ENCODE results near the gene LTN1. TPM values are rescaled to one million over a fixed set of nuclear protein-coding genes. Genes with fewer than 3 reads are reported as not detected.
"Not testable (repeated sequence)": the region's sequence is repeated elsewhere in the genome, so short reads cannot be mapped to it uniquely, and the experiment has no call there.

The LTN1 gene
- total RNA-seq, 2 experiments from 2014 or later, result 26.7 to 29.1 TPM

- H3K4me3 Mint-ChIP-seq, result peak overlapping the region; percentile 86
- no peaks in the 10 kb centered on the region for H3K9me3 Mint-ChIP-seq
- no peaks in the 10 kb centered on the region for H3K27me3 Mint-ChIP-seq
- CTCF ChIA-PET, result interaction anchor here (0.6 to 2.3 kb wide), 3 partner anchors 12 to 47 kb away, joined by 3 to 11 read pairs (median 3); no protein-coding TSS in a partner anchor
- H3K36me3 Mint-ChIP-seq, result peaks cover 6% of the 10 kb centered on the region
- no peak for DNase-seq
- intact Hi-C loops (cut with micrococcal nuclease), result no loop called here
- H3K4me1 Mint-ChIP-seq (ENCODE audit: low read depth), result peaks cover 29% of the 10 kb centered on the region
- H3K27ac Mint-ChIP-seq, result peak overlapping the region; percentile 93
- POLR2A ChIA-PET, result interaction anchor here (1.0 to 3.6 kb wide), 5 partner anchors 13 to 281 kb away, joined by 3 to 36 read pairs (median 7); partner anchors contain the start of gene LTN1
Observed at GRCh38 chr21:29018540-29018939, 25.9 kb upstream of the LTN1 start.

- no peaks in the 10 kb centered on the region for H3K27me3 Mint-ChIP-seq
- peaks cover 6% of the 10 kb centered on the region for H3K36me3 Mint-ChIP-seq
- POLR2A ChIA-PET, result interaction anchor here (1.8 to 3.6 kb wide), 3 partner anchors 15 to 282 kb away, joined by 7 to 36 read pairs (median 23); partner anchors contain the start of gene LTN1
- H3K9me3 Mint-ChIP-seq, result no peaks in the 10 kb centered on the region
- H3K4me3 Mint-ChIP-seq, result peak overlapping the region; percentile 86
- CTCF ChIA-PET, result interaction anchor here (2.3 kb wide), 1 partner anchor 15 kb away, joined by 11 read pairs; no protein-coding TSS in a partner anchor
- intact Hi-C loops (cut with micrococcal nuclease), result no loop called here
- peaks cover 25% of the 10 kb centered on the region for H3K4me1 Mint-ChIP-seq (ENCODE audit: low read depth)
- H3K27ac Mint-ChIP-seq, result peak overlapping the region; percentile 38
- DNase-seq, result no peak
Observed at GRCh38 chr21:29017639-29018237, 25.1 kb upstream of the LTN1 start.

- CTCF ChIA-PET; H3K4me3 Mint-ChIP-seq; H3K9me3 Mint-ChIP-seq; DNase-seq; POLR2A ChIA-PET; H3K4me1 Mint-ChIP-seq (ENCODE audit: low read depth); H3K27me3 Mint-ChIP-seq; H3K27ac Mint-ChIP-seq; H3K36me3 Mint-ChIP-seq; intact Hi-C loops (cut with micrococcal nuclease): not testable (repeated sequence)
Observed at GRCh38 chr21:29011236-29011635, 18.6 kb upstream of the LTN1 start.

DNA sequence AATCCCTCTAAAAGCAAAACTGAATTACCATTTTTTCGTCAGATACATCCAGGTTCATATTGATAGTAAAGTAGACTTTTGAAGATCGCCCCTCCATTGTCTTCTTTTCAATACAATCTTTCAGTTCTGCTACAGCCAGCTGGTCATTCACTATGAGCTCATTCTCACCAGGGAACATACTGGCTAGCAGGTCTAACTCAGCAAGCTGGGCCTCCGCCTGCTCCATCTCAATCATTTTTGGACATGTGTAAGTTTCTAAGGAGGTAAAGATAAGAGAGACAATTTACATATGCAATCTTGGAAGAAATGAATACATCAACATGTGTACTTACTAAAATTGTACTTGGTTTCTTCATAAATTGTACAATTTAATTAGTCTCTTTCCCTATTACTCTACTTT is 15.7 kb upstream of the LTN1 start:
- no peak overlapping the region for H3K27ac Mint-ChIP-seq
- intact Hi-C loops (cut with micrococcal nuclease), result no loop called here
- CTCF ChIA-PET, result no interaction called here
- peaks cover 5% of the 10 kb centered on the region for H3K36me3 Mint-ChIP-seq
- H3K27me3 Mint-ChIP-seq, result no peaks in the 10 kb centered on the region
- no peaks in the 10 kb centered on the region for H3K9me3 Mint-ChIP-seq
- POLR2A ChIA-PET, result no interaction called here
- peaks cover 6% of the 10 kb centered on the region for H3K4me1 Mint-ChIP-seq (ENCODE audit: low read depth)
- no peak overlapping the region for H3K4me3 Mint-ChIP-seq
- DNase-seq, result no peak

- ChIA-PET POLR2A (no interaction called here), CTCF (no interaction called here)
- no peaks in the 10 kb centered on the region for H3K9me3 Mint-ChIP-seq
- DNase-seq, result no peak
- intact Hi-C loops (cut with micrococcal nuclease), result no loop called here
- H3K27me3 Mint-ChIP-seq, result no peaks in the 10 kb centered on the region
- H3K36me3 Mint-ChIP-seq, result peaks cover 5% of the 10 kb centered on the region
- H3K4me3 Mint-ChIP-seq, result no peak overlapping the region
- no peak overlapping the region for H3K27ac Mint-ChIP-seq
- H3K4me1 Mint-ChIP-seq (ENCODE audit: low read depth), result peaks cover 6% of the 10 kb centered on the region
Observed at GRCh38 chr21:29007810-29008209, 15.1 kb upstream of the LTN1 start.

DNA sequence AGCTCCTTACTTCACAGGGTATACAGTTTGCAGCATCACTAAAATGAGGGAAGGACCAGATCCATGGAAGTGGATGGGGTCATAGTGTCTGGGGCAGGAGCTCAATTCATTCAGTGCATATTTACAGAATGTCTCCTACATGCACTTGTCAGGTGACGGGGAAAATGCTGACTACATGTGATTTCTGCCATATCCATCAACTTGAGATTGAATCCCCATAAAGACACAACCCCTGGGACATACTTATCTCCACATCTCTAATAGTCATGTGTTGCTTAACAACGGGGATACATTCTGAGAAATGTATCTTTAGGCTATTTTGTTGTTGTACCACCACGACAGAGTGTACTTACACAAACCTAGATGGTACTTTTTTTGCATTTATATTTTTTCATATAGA is 14.5 kb upstream of the LTN1 start:
- Mint-ChIP-seq H3K27me3 (no peaks in the 10 kb centered on the region), H3K4me1 (ENCODE audit: low read depth) (peaks cover 6% of the 10 kb centered on the region), H3K36me3 (peaks cover 5% of the 10 kb centered on the region), H3K4me3 (no peak overlapping the region), H3K27ac (no peak overlapping the region), H3K9me3 (no peaks in the 10 kb centered on the region)
- ChIA-PET CTCF (interaction anchor here (0.8 kb wide), 1 partner anchor 15 kb away, joined by 3 read pairs; no protein-coding TSS in a partner anchor), POLR2A (no interaction called here)
- intact Hi-C loops (cut with micrococcal nuclease), result no loop called here
- no peak for DNase-seq

DNA sequence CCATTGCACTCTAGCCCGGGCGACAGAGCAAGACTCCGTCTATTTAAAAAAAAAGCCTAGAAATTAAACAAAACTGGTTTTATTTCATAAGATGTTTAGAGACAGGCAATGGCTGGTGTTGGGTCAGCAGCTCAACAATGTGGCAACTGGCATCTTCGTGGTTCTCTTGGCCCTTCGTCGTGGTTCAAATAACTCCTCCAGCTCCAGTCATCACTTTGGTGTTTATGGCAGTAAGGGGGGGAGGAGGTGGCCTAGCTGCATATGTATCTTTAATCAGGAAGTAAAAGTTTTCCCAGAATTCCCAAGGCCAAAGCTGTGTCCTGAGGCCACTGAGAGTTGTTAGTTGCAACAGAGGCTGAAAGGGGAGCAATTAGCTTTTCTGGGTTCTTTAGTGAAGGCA is 13.0 kb upstream of the LTN1 start:
- no peaks in the 10 kb centered on the region for H3K27me3 Mint-ChIP-seq
- H3K4me1 Mint-ChIP-seq (ENCODE audit: low read depth), result peaks cover 10% of the 10 kb centered on the region
- intact Hi-C loops (cut with micrococcal nuclease), result no loop called here
- H3K4me3 Mint-ChIP-seq, result no peak overlapping the region
- no peaks in the 10 kb centered on the region for H3K9me3 Mint-ChIP-seq
- H3K27ac Mint-ChIP-seq, result peak overlapping the region; percentile 6
- CTCF ChIA-PET, result interaction anchor here (0.6 kb wide), 1 partner anchor 13 kb away, joined by 3 read pairs; no protein-coding TSS in a partner anchor
- POLR2A ChIA-PET, result interaction anchor here (0.6 to 1.6 kb wide), 4 partner anchors 13 to 21 kb away, joined by 5 to 7 read pairs (median 5); partner anchors contain the start of genes RWDD2B and USP16
- peaks cover 5% of the 10 kb centered on the region for H3K36me3 Mint-ChIP-seq
- DNase-seq, result no peak

- intact Hi-C loops (cut with micrococcal nuclease), result loop anchor here (1.0 to 2.0 kb wide), 4 partner anchors 9 to 70 kb away; partner anchors contain the start of genes CCT8, RWDD2B and USP16
- POLR2A ChIA-PET, result interaction anchor here (0.7 to 1.8 kb wide), 9 partner anchors 9 to 117 kb away, joined by 3 to 62 read pairs (median 8); partner anchors contain the start of genes CCT8, LTN1, RWDD2B and USP16
- CTCF ChIA-PET, result interaction anchor here (0.9 to 1.2 kb wide), 4 partner anchors 10 to 25 kb away, joined by 3 to 11 read pairs (median 5); partner anchors contain the start of genes LTN1, RWDD2B and USP16
- Mint-ChIP-seq H3K27ac (peak overlapping the region; percentile 97), H3K4me1 (ENCODE audit: low read depth) (peaks cover 10% of the 10 kb centered on the region), H3K9me3 (no peaks in the 10 kb centered on the region), H3K27me3 (no peaks in the 10 kb centered on the region), H3K36me3 (peaks cover 3% of the 10 kb centered on the region), H3K4me3 (peak overlapping the region; percentile 89)
- DNase-seq, result peak; percentile 97
Observed at GRCh38 chr21:29002442-29003144, 9.9 kb upstream of the LTN1 start.

GRCh38 chr21:28993293-28993629 is 584 bp upstream of the LTN1 start:
- Mint-ChIP-seq H3K27ac (peak overlapping the region; percentile 95), H3K9me3 (no peaks in the 10 kb centered on the region), H3K4me3 (peak overlapping the region; percentile 93), H3K27me3 (no peaks in the 10 kb centered on the region), H3K4me1 (ENCODE audit: low read depth) (peaks cover 45% of the 10 kb centered on the region), H3K36me3 (peaks cover 7% of the 10 kb centered on the region)
- ChIA-PET CTCF (interaction anchor here (1.4 to 2.4 kb wide), 3 partner anchors 9 to 81 kb away, joined by 3 to 10 read pairs (median 6); partner anchors contain the start of gene USP16), POLR2A (interaction anchor here (0.9 to 3.4 kb wide), 8 partner anchors 9 to 161 kb away, joined by 3 to 62 read pairs (median 8); partner anchors contain the start of genes CCT8, RWDD2B and USP16)
- no peak for DNase-seq
- intact Hi-C loops (cut with micrococcal nuclease), result loop anchor here (1.0 to 5.0 kb wide), 7 partner anchors 9 to 305 kb away; partner anchors contain the start of genes BACH1, CCT8 and USP16

GRCh38 chr21:28991861-28992525 is 684 bp downstream of the LTN1 start:
- Mint-ChIP-seq H3K27ac (peak overlapping the region; percentile 95), H3K27me3 (no peaks in the 10 kb centered on the region), H3K9me3 (no peaks in the 10 kb centered on the region), H3K4me3 (peak overlapping the region; percentile 93), H3K4me1 (ENCODE audit: low read depth) (peaks cover 54% of the 10 kb centered on the region), H3K36me3 (peaks cover 7% of the 10 kb centered on the region)
- ChIA-PET POLR2A (interaction anchor here (1.4 to 3.4 kb wide), 6 partner anchors 11 to 82 kb away, joined by 3 to 62 read pairs (median 16); partner anchors contain the start of genes CCT8, RWDD2B and USP16), CTCF (interaction anchor here (0.6 to 2.4 kb wide), 3 partner anchors 11 to 33 kb away, joined by 3 to 10 read pairs (median 6); partner anchors contain the start of gene USP16)
- no peak for DNase-seq
- intact Hi-C loops (cut with micrococcal nuclease), result loop anchor here (2.0 to 5.0 kb wide), 2 partner anchors 160 to 225 kb away; no protein-coding TSS in a partner anchor

DNA sequence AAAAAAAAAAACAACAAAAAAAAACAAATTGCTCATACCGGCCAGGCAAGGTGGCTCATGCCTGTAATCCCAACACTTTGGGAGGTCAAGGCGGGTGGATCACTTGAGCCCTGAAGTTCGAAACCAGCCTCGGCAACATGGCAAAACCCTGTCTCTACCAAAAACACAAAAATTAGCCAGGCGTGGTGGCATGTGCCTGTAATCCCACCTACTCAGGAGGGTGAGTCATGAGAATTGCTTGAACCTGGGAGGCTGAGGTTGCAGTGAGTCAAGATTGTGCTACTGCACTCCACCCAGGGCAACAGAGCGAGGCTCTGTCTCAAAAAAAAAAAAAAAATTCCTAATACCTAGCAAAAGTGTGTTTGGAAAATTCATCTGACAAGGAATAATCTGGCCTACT is 4.5 kb downstream of the LTN1 start:
- Mint-ChIP-seq H3K27ac (peak overlapping the region; percentile 71), H3K36me3 (peaks cover 18% of the 10 kb centered on the region), H3K4me1 (ENCODE audit: low read depth) (peaks cover 43% of the 10 kb centered on the region)
- POLR2A ChIA-PET; CTCF ChIA-PET; intact Hi-C loops (cut with micrococcal nuclease); H3K9me3 Mint-ChIP-seq; H3K27me3 Mint-ChIP-seq; H3K4me3 Mint-ChIP-seq: not testable (repeated sequence)
- peak; percentile 50 for DNase-seq

All from activated CD4-positive, alpha-beta memory T cell treated with anti-CD3 and anti-CD28 coated beads for 36 hours (primary cell).